Motor neuron (in vitro differentiated cells): ENCODE measurements around the gene ADAT3. TPM values are rescaled to one million over a fixed set of nuclear protein-coding genes. Genes with fewer than 3 reads are reported as not detected.

ENCODE experiments used
- ATAC-seq, 8 experiments: fragments of 200-7000 bp; cut with Tn5 transposase; replicated peaks in 6 of 8; 2 replicates each; pipeline ENCODE4 v1.8.0; 2021; ENCODE audit warnings: mild to moderate bottlenecking in 8 of 8, moderate library complexity in 8 of 8
- H3K27ac ChIP-seq, 2 donors: fragments of 250-450 bp; sonication (Bioruptor Pico); 2 replicates each; pipeline ENCODE4 v1.9.0; 2021; ENCODE audit warnings: antibody characterized with exemption in 2 of 2, mild to moderate bottlenecking in 2 of 2, moderate library complexity in 1 of 2
- H3K4me1 ChIP-seq, 2 donors: fragments of 250-450 bp; sonication (Bioruptor Pico); replicated peaks in 1 of 2; 2 replicates each; pipeline ENCODE4 v1.6.1; 2021; ENCODE audit warnings: antibody characterized with exemption in 2 of 2, mild to moderate bottlenecking in 2 of 2, moderate library complexity in 1 of 2
- H3K4me3 ChIP-seq, 5 donors: fragments of 250-450 bp; sonication (Bioruptor Pico); 2 replicates each; pipeline ENCODE4 v1.9.0; 2021; ENCODE audit warnings: antibody characterized with exemption in 5 of 5, mild to moderate bottlenecking in 5 of 5, moderate library complexity in 4 of 5
- WGBS, 10 experiments: fragments of 450-650 bp; shearing (Covaris generic); methylation state at CpG; one replicate each; pipeline ENCODE4 v1.0.0; 2022; 5-methylcytosine and 5-hydroxymethylcytosine counted together
- in situ Hi-C, 9 experiments: fragments of 400-800 bp; cut with MboI; loops; one replicate each; pipeline ENCODE4 v1.15.0; 2021; ENCODE audit warnings: low sequenced_read_pairs in 9 of 9, low pct_unique_long_range_greater_than_20kb in 2 of 9; ENCODE audit not compliant: unreplicated experiment in 9 of 9
- total RNA-seq, 8 experiments: library from RNA; unstranded; fragments of 300-600 nt; gene quantifications; 2 replicates each; pipeline versions ENCODE4 v1.2.3 to v1.2.4, GENCODE V29; 2022

ADAT3 gene
- total RNA-seq, 8 experiments from 2014 or later, result 0.50 to 3.8 (median 2.1) TPM

GRCh38 chr19:1931445-1931844, 26.2 kb downstream of the ADAT3 start:
- Histone ChIP-seq H3K4me1 (peaks cover 4% of the 10 kb centered on the region in 2 donors), H3K27ac (no peak overlapping the region), H3K4me3 (no peak overlapping the region)
- 13 to 89% (median 79%) methylated on average over 1 of the region's 1 CpG; no CpG with 5 or more reads in 6 of the 10 experiments for WGBS, 10 experiments
- in situ Hi-C loops, result no loop called here
- ATAC-seq, result no peak

GRCh38 chr19:1932395-1932794, 27.2 kb downstream of the ADAT3 start:
- in situ Hi-C loops, result no loop called here
- WGBS, 10 experiments, result 67 to 100% (median 100%) methylated on average over 1 to 2 of the region's 8 CpGs; no CpG with 5 or more reads in 7 of the 10 experiments
- no peak for ATAC-seq
- peaks cover 4% of the 10 kb centered on the region in 2 donors for H3K4me1 ChIP-seq
- no peak overlapping the region for H3K27ac ChIP-seq
- H3K4me3 ChIP-seq, result no peak overlapping the region

- in situ Hi-C loops, result no loop called here
- Histone ChIP-seq H3K4me1 (peaks cover 4% of the 10 kb centered on the region in 2 donors), H3K27ac (no peak overlapping the region), H3K4me3 (no peak overlapping the region)
- WGBS, 10 experiments, result 80 to 90% methylated on average over 1 to 5 of the region's 7 CpGs; no CpG with 5 or more reads in 8 of the 10 experiments
- no peak for ATAC-seq
These were observed 28.0 kb downstream of the ADAT3 start for GRCh38 chr19:1933244-1933643.

- Histone ChIP-seq H3K4me3 (no peak overlapping the region), H3K27ac (no peak overlapping the region), H3K4me1 (peaks cover 4% of the 10 kb centered on the region in 2 donors)
- in situ Hi-C loops, result no loop called here
- ATAC-seq, result no peak
- WGBS, 10 experiments, result 80 to 100% (median 86%) methylated on average over 1 to 6 of the region's 8 CpGs; no CpG with 5 or more reads in 5 of the 10 experiments
These were observed 28.7 kb downstream of the ADAT3 start for GRCh38 chr19:1933942-1934341.

GRCh38 chr19:1935484-1936208, 30.4 kb downstream of the ADAT3 start:
- 61 to 100% (median 84%) methylated on average over 2 to 6 of the region's 11 CpGs; no CpG with 5 or more reads in 2 of the 10 experiments for WGBS, 10 experiments
- Histone ChIP-seq H3K4me1 (peaks cover 8% of the 10 kb centered on the region in 2 donors), H3K27ac (no peak overlapping the region), H3K4me3 (no peak overlapping the region)
- peak in 1 of 8 experiments; percentile 2 for ATAC-seq
- in situ Hi-C loops, result no loop called here

- ATAC-seq, result no peak
- in situ Hi-C loops, result no loop called here
- peaks cover 8% of the 10 kb centered on the region in 2 donors for H3K4me1 ChIP-seq
- H3K27ac ChIP-seq, result no peak overlapping the region
- no peak overlapping the region for H3K4me3 ChIP-seq
- 51 to 100% (median 79%) methylated on average over 1 to 3 of the region's 3 CpGs for WGBS, 10 experiments
These were observed 31.2 kb downstream of the ADAT3 start for GRCh38 chr19:1936430-1936829.

- H3K4me3 ChIP-seq, result no peak overlapping the region
- in situ Hi-C loops, result no loop called here
- H3K4me1 ChIP-seq, result peaks cover 8% of the 10 kb centered on the region in 2 donors
- H3K27ac ChIP-seq, result no peak overlapping the region
- ATAC-seq, result no peak
- WGBS, 10 experiments, result 81 to 96% (median 92%) methylated on average over 1 to 12 of the region's 24 CpGs; no CpG with 5 or more reads in 1 of the 10 experiments
These were observed 31.9 kb downstream of the ADAT3 start for GRCh38 chr19:1936916-1937610.

GRCh38 chr19:1938071-1938470, 32.9 kb downstream of the ADAT3 start:
- Histone ChIP-seq H3K4me1 (peaks cover 10 to 12% of the 10 kb centered on the region in 2 donors), H3K4me3 (no peak overlapping the region), H3K27ac (no peak overlapping the region)
- in situ Hi-C loops, result no loop called here
- no peak for ATAC-seq
- WGBS, 10 experiments, result 78 to 93% (median 81%) methylated on average over 1 to 5 of the region's 7 CpGs; no CpG with 5 or more reads in 6 of the 10 experiments

GRCh38 chr19:1941146-1942077, 36.2 kb downstream of the ADAT3 start, which contains the start of gene CSNK1G2:
TSS of gene CSNK1G2 (plus strand) at chr19:1941172. CDS start at chr19:1969773, 28,601 bp downstream.
- in situ Hi-C loops, result no loop called here
- peak; percentile 7 to 61 (median 52) for ATAC-seq
- Histone ChIP-seq H3K4me3 (peak within 1 kb of the TSS; percentile 46 to 61 (median 59)), H3K27ac (peak within 1 kb of the TSS; percentile 94 to 97), H3K4me1 (peaks cover 13 to 19% of the 10 kb centered on the region in 2 donors)
- no CpG with 5 or more reads among the region's 97 CpGs for WGBS, 10 experiments

GRCh38 chr19:1942078-1942933, 37.1 kb downstream of the ADAT3 start:
- WGBS, 10 experiments, result 0 to 5% (median 0%) methylated on average over 1 to 4 of the region's 40 CpGs; no CpG with 5 or more reads in 4 of the 10 experiments
- ATAC-seq, result peak; percentile 24 to 55 (median 52)

GRCh38 chr19:1942934-1943555, 37.8 kb downstream of the ADAT3 start:
- Histone ChIP-seq H3K4me1 (peaks cover 13 to 19% of the 10 kb centered on the region in 2 donors), H3K4me3 (peak overlapping the region; percentile 46 to 61 (median 59)), H3K27ac (peak overlapping the region in 1 of 2 donors; percentile 94)
- in situ Hi-C loops, result no loop called here
- 11 to 83% (median 43%) methylated on average over 1 to 10 of the region's 21 CpGs; no CpG with 5 or more reads in 4 of the 10 experiments for WGBS, 10 experiments
- no peak for ATAC-seq

More at GRCh38 chr19:1942078-1942933, 37.1 kb downstream of the ADAT3 start:
- peak overlapping the region; percentile 94 to 97 for H3K27ac ChIP-seq
- in situ Hi-C loops, result no loop called here
- H3K4me1 ChIP-seq, result peaks cover 13 to 19% of the 10 kb centered on the region in 2 donors
- peak overlapping the region; percentile 46 to 61 (median 59) for H3K4me3 ChIP-seq
